Natural killer cell (primary cell): ENCODE measurements around the gene SLC4A7. TPM values are rescaled to one million over a fixed set of nuclear protein-coding genes. Genes with fewer than 3 reads are reported as not detected.
A peak's percentile ranks its signal among the peaks of the same experiment; 100 is the strongest.

Experiments
- ATAC-seq, 3 donors: fragments of 150-1000 bp in 2 of 3; fragments of 200-7000 bp in 1 of 3; cut with Tn5 transposase; 1 replicate in 1 of 3; 2 replicates in 2 of 3; pipeline ENCODE4 v1.10.0; 2021; ENCODE audit warnings: mild to moderate bottlenecking in 2 of 3, moderate library complexity in 2 of 3
- DNase-seq, 2 donors: peaks; one replicate each; pipeline versions ENCODE4 v3.0.0 to v3.0.0-alpha.2; 2013 to 2021; ENCODE audit warnings: mixed read lengths in 1 of 2
- H3K27ac ChIP-seq: one replicate; pipeline ENCODE4 v1.5.1; 2013; ENCODE audit warnings: mild to moderate bottlenecking, low read length
- H3K27me3 ChIP-seq: one replicate; pipeline ENCODE4 v1.6.1; 2013; ENCODE audit warnings: low read length; ENCODE audit not compliant: control insufficient read depth, insufficient read depth
- H3K36me3 ChIP-seq: one replicate; pipeline ENCODE4 v1.6.1; 2013; ENCODE audit warnings: low read length; ENCODE audit not compliant: control insufficient read depth, insufficient read depth
- H3K4me1 ChIP-seq: one replicate; pipeline ENCODE4 v1.6.1; 2013; ENCODE audit warnings: low read length; ENCODE audit not compliant: control insufficient read depth, insufficient read depth
- H3K4me3 ChIP-seq: one replicate; pipeline ENCODE4 v1.5.1; 2013; ENCODE audit warnings: low read length
- H3K9me3 ChIP-seq: one replicate; pipeline ENCODE4 v1.6.1; 2013; ENCODE audit warnings: low read length; ENCODE audit not compliant: control insufficient read depth, insufficient read depth
- H3K27ac Mint-ChIP-seq, 2 donors: one replicate each; pipeline ENCODE4 v1.8.0; 2022; ENCODE audit warnings: mild to moderate bottlenecking in 2 of 2, mixed read lengths in 2 of 2, moderate library complexity in 1 of 2
- H3K27me3 Mint-ChIP-seq, 2 donors: one replicate each; pipeline ENCODE4 v1.8.0; 2022; ENCODE audit warnings: low read depth in 2 of 2, mixed read lengths in 2 of 2
- H3K36me3 Mint-ChIP-seq: one replicate; pipeline ENCODE4 v1.8.0; 2022; ENCODE audit warnings: mixed read lengths
- H3K4me1 Mint-ChIP-seq, 2 donors: one replicate each; pipeline ENCODE4 v1.8.0; 2022; ENCODE audit warnings: mixed read lengths in 2 of 2
- H3K4me3 Mint-ChIP-seq: one replicate; pipeline ENCODE4 v1.8.0; 2022; ENCODE audit warnings: mild to moderate bottlenecking, moderate library complexity, mixed read lengths
- H3K9me3 Mint-ChIP-seq, 2 donors: one replicate each; pipeline ENCODE4 v1.8.0; 2022; ENCODE audit warnings: mixed read lengths in 2 of 2
- CTCF ChIP-seq: fragments of 200-600 bp; IDR thresholded peaks from one replicate; pipeline ENCODE4 v1.8.0; 2022; ENCODE audit warnings: antibody characterized with exemption
- WGBS: methylation state at CpG from one replicate; pipeline ENCODE4 v1.1.7; 2013; ENCODE audit warnings: missing lambda C conversion rate; ENCODE audit not compliant: insufficient coverage; 5-methylcytosine and 5-hydroxymethylcytosine counted together
- intact Hi-C: fragments of 100-400 bp; cut with micrococcal nuclease; formaldehyde crosslinking; loops from one replicate; pipeline ENCODE4 v1.14.2; 2022
- total RNA-seq, 4 donors: library from RNA; stranded (reverse); fragments of 120-200 nt in 1 of 4; gene quantifications; one replicate each; pipeline versions ENCODE4 v1.2.3 to v1.2.4, GENCODE V29; 2013 to 2022

The SLC4A7 gene
- total RNA-seq, 3 donors from 2014 or later (not counting 1 experiment from before 2014, with no cell fraction given) = 36.4 to 48.0 (median 41.3) TPM

GRCh38 chr3:27500035-27500434 lies 15.9 kb upstream of the SLC4A7 start:
- no peak for DNase-seq
- ATAC-seq = peak in 1 of 3 donors; percentile 54
- Histone ChIP-seq H3K4me1 (no peaks in the 10 kb centered on the region), H3K27me3 (no peaks in the 10 kb centered on the region), H3K9me3 (no peaks in the 10 kb centered on the region), H3K4me3 (no peak overlapping the region), H3K36me3 (no peaks in the 10 kb centered on the region), H3K27ac (no peak overlapping the region)
- H3K4me3 Mint-ChIP-seq = no peak overlapping the region
- no peaks in the 10 kb centered on the region for H3K36me3 Mint-ChIP-seq
- WGBS = 100% methylated on average over 1 of the region's 1 CpG
- H3K27me3 Mint-ChIP-seq = no peaks in the 10 kb centered on the region
- H3K27ac Mint-ChIP-seq = no peak overlapping the region
- no peak for TF ChIP-seq CTCF
- no peaks in the 10 kb centered on the region for H3K4me1 Mint-ChIP-seq
- intact Hi-C loops = no loop called here
- no peaks in the 10 kb centered on the region for H3K9me3 Mint-ChIP-seq

- Histone ChIP-seq H3K27me3 (no peaks in the 10 kb centered on the region), H3K4me3 (no peak overlapping the region), H3K36me3 (no peaks in the 10 kb centered on the region), H3K27ac (no peak overlapping the region), H3K4me1 (no peaks in the 10 kb centered on the region), H3K9me3 (no peaks in the 10 kb centered on the region)
- Mint-ChIP-seq H3K27me3 (no peaks in the 10 kb centered on the region), H3K4me3 (no peak overlapping the region), H3K4me1 (no peaks in the 10 kb centered on the region), H3K27ac (no peak overlapping the region), H3K36me3 (no peaks in the 10 kb centered on the region), H3K9me3 (no peaks in the 10 kb centered on the region)
- TF ChIP-seq CTCF = no peak
- intact Hi-C loops = no loop called here
- ATAC-seq = no peak
- DNase-seq = no peak
Observed at GRCh38 chr3:27494784-27495183, 10.6 kb upstream of the SLC4A7 start.

- no peak overlapping the region for H3K4me3 Mint-ChIP-seq
- no peak overlapping the region for H3K4me3 ChIP-seq
- DNase-seq (no peak), ATAC-seq (no peak)
- H3K36me3 Mint-ChIP-seq = no peaks in the 10 kb centered on the region
- H3K4me1 ChIP-seq = peaks cover 18% of the 10 kb centered on the region
- H3K9me3 Mint-ChIP-seq = no peaks in the 10 kb centered on the region
- H3K27ac ChIP-seq = no peak overlapping the region
- H3K27me3 ChIP-seq = no peaks in the 10 kb centered on the region
- no CpG with 5 or more reads among the region's 2 CpGs for WGBS
- no peak overlapping the region for H3K27ac Mint-ChIP-seq
- H3K4me1 Mint-ChIP-seq = peaks cover 7 to 8% of the 10 kb centered on the region in 2 donors
- intact Hi-C loops = loop anchor here (10.0 kb wide), 1 partner anchor 146 kb away; no protein-coding TSS in a partner anchor
- H3K36me3 ChIP-seq = no peaks in the 10 kb centered on the region
- no peaks in the 10 kb centered on the region for H3K27me3 Mint-ChIP-seq
- TF ChIP-seq CTCF = no peak
- H3K9me3 ChIP-seq = no peaks in the 10 kb centered on the region
Observed at GRCh38 chr3:27488821-27489220, 4.6 kb upstream of the SLC4A7 start.

GRCh38 chr3:27487383-27487782 lies 3.2 kb upstream of the SLC4A7 start:
- H3K9me3 Mint-ChIP-seq = no peaks in the 10 kb centered on the region
- intact Hi-C loops = loop anchor here (10.0 kb wide), 1 partner anchor 147 kb away; no protein-coding TSS in a partner anchor

More at GRCh38 chr3:27487383-27487782, 3.2 kb upstream of the SLC4A7 start:
- no CpG with 5 or more reads among the region's 1 CpG for WGBS
- no peaks in the 10 kb centered on the region for H3K27me3 Mint-ChIP-seq
- no peak for TF ChIP-seq CTCF
- H3K4me3 ChIP-seq = no peak overlapping the region
- no peaks in the 10 kb centered on the region for H3K36me3 ChIP-seq
- no peak overlapping the region for H3K27ac Mint-ChIP-seq
- no peak for ATAC-seq
- peaks cover 25% of the 10 kb centered on the region for H3K4me1 ChIP-seq
- no peaks in the 10 kb centered on the region for H3K9me3 ChIP-seq
- no peaks in the 10 kb centered on the region for H3K27me3 ChIP-seq
- peaks cover 15 to 18% of the 10 kb centered on the region in 2 donors for H3K4me1 Mint-ChIP-seq
- H3K36me3 Mint-ChIP-seq = no peaks in the 10 kb centered on the region
- H3K4me3 Mint-ChIP-seq = no peak overlapping the region
- no peak overlapping the region for H3K27ac ChIP-seq
- no peak for DNase-seq
